Caco-2 (cell line): ENCODE results near the gene LYST. TPM values are rescaled to one million over a fixed set of nuclear protein-coding genes. Genes with fewer than 3 reads are reported as not detected.
A peak's percentile ranks its signal among the peaks of the same experiment; 100 is the strongest.

Experiments
- BruUV-seq: library from RNA; stranded (reverse); fragments of 400-500 nt; replicated peaks from 2 replicates; lab custom pipeline; 2021; lab: Mats Ljungman, UMichigan
- CTCF ChIA-PET: fragments of 300-600 bp; sonication (Branson Sonifier 250); formaldehyde crosslinking; loops from one replicate; lab custom pipeline; 2022; ENCODE audit warnings: antibody characterized with exemption; lab: Charles Lee
- POLR2A ChIA-PET: fragments of 300-600 bp; sonication (Branson Sonifier 250); formaldehyde crosslinking; loops from one replicate; lab custom pipeline; 2022; ENCODE audit warnings: antibody characterized with exemption; lab: Charles Lee
- DNase-seq, 2 experiments: peaks; one replicate each; pipeline versions ENCODE4 v3.0.0 to v3.0.0-alpha.2; 2020 to 2022
- H3K27me3 ChIP-seq: replicated peaks from 2 replicates; pipeline ENCODE4 v1.6.0; 2011; ENCODE audit warnings: low read length; ENCODE audit not compliant: control insufficient read depth, insufficient read depth
- H3K36me3 ChIP-seq: 2 replicates; pipeline ENCODE4 v1.5.1; 2011; ENCODE audit warnings: low read length; ENCODE audit not compliant: control insufficient read depth, insufficient read depth
- H3K4me1 ChIP-seq: fragments of 250-450 bp; sonication (Bioruptor Pico); 2 replicates; pipeline ENCODE4 v1.5.1; 2020; ENCODE audit warnings: mild to moderate bottlenecking
- H3K4me3 ChIP-seq: 2 replicates; pipeline ENCODE4 v1.5.1; 2011; ENCODE audit warnings: low read depth, mild to moderate bottlenecking, control low read depth, low read length
- H3K9me3 ChIP-seq: fragments of 250-450 bp; sonication (Bioruptor Pico); 2 replicates; pipeline ENCODE4 v1.5.1; 2020; ENCODE audit warnings: mild to moderate bottlenecking, moderate library complexity
- H3K27ac Mint-ChIP-seq: one replicate; pipeline ENCODE4 v1.8.0; 2022; ENCODE audit warnings: mixed read lengths; ENCODE audit not compliant: unreplicated experiment
- H3K27me3 Mint-ChIP-seq: one replicate; pipeline ENCODE4 v1.8.0; 2022; ENCODE audit warnings: mixed read lengths; ENCODE audit not compliant: insufficient read depth, unreplicated experiment
- H3K36me3 Mint-ChIP-seq: one replicate; pipeline ENCODE4 v1.8.0; 2022; ENCODE audit warnings: mild to moderate bottlenecking, mixed read lengths; ENCODE audit not compliant: insufficient read depth, unreplicated experiment
- H3K4me1 Mint-ChIP-seq: one replicate; pipeline ENCODE4 v1.8.0; 2022; ENCODE audit warnings: low read depth, mixed read lengths; ENCODE audit not compliant: unreplicated experiment
- H3K4me3 Mint-ChIP-seq: one replicate; pipeline ENCODE4 v1.8.0; 2022; ENCODE audit warnings: mild to moderate bottlenecking, moderate library complexity, mixed read lengths; ENCODE audit not compliant: unreplicated experiment
- H3K9me3 Mint-ChIP-seq: one replicate; pipeline ENCODE4 v1.8.0; 2022; ENCODE audit warnings: mixed read lengths; ENCODE audit not compliant: unreplicated experiment
- CTCF ChIP-seq, 2 experiments: fragments of 200-600 bp in 1 of 2; IDR thresholded peaks; 1 replicate in 1 of 2; 2 replicates in 1 of 2; pipeline versions ENCODE4 v1.5.1 to v1.8.0; 2011 to 2022; ENCODE audit warnings: antibody characterized with exemption in 1 of 2, control low read depth in 1 of 2, inconsistent platforms in 1 of 2, low read depth in 1 of 2, low read length in 1 of 2, mild to moderate bottlenecking in 1 of 2, moderate library complexity in 1 of 2; ENCODE audit not compliant: insufficient read depth in 1 of 2, severe bottlenecking in 1 of 2, unreplicated experiment in 1 of 2
- intact Hi-C: fragments of 100-400 bp; cut with micrococcal nuclease; formaldehyde crosslinking; loops from one replicate; pipeline ENCODE4 v1.10.0; 2022; ENCODE audit not compliant: unreplicated experiment
- total RNA-seq: library from RNA; stranded (reverse); gene quantifications from 2 replicates; pipeline ENCODE4 v1.2.3, GENCODE V29; 2022

The LYST gene
- total RNA-seq, 1 experiment from 2014 or later, result 5.6 TPM

- Mint-ChIP-seq H3K27me3 (no peaks in the 10 kb centered on the region), H3K36me3 (no peaks in the 10 kb centered on the region), H3K4me3 (no peak overlapping the region), H3K9me3 (no peaks in the 10 kb centered on the region), H3K4me1 (no peaks in the 10 kb centered on the region), H3K27ac (no peak overlapping the region)
- no peaks in the 10 kb centered on the region for H3K27me3 ChIP-seq
- no peaks in the 10 kb centered on the region for H3K4me1 ChIP-seq
- H3K9me3 ChIP-seq, result no peaks in the 10 kb centered on the region
- H3K36me3 ChIP-seq, result no peaks in the 10 kb centered on the region
- ChIA-PET POLR2A (no interaction called here), CTCF (interaction anchor here (0.9 to 1.9 kb wide), 2 partner anchors 59 to 174 kb away, joined by 4 to 9 read pairs; no protein-coding TSS in a partner anchor)
- intact Hi-C loops, result loop anchor here (5.0 to 10.0 kb wide), 2 partner anchors 130 to 187 kb away; no protein-coding TSS in a partner anchor
- no TSS peak for BruUV-seq
- no peak for TF ChIP-seq CTCF (IDR thresholded peaks at IDR 0.05; ENCODE audit: insufficient read depth in 1 of 2, low read depth in 1 of 2, low read length in 1 of 2, severe bottlenecking in 1 of 2, unreplicated experiment in 1 of 2)
- H3K4me3 ChIP-seq, result no peak overlapping the region
- DNase-seq, result no peak
Measured at GRCh38 chr1:235784950-235785349, 81.8 kb downstream of the LYST start.

- Mint-ChIP-seq H3K27me3 (no peaks in the 10 kb centered on the region), H3K4me1 (no peaks in the 10 kb centered on the region), H3K27ac (no peak overlapping the region), H3K36me3 (no peaks in the 10 kb centered on the region), H3K9me3 (no peaks in the 10 kb centered on the region), H3K4me3 (no peak overlapping the region)
- Histone ChIP-seq H3K4me3 (no peak overlapping the region), H3K9me3 (no peaks in the 10 kb centered on the region), H3K27me3 (no peaks in the 10 kb centered on the region), H3K36me3 (no peaks in the 10 kb centered on the region), H3K4me1 (no peaks in the 10 kb centered on the region)
- peak; percentile 41 to 62 for TF ChIP-seq CTCF (IDR thresholded peaks at IDR 0.05; ENCODE audit: insufficient read depth in 1 of 2, low read depth in 1 of 2, low read length in 1 of 2, severe bottlenecking in 1 of 2, unreplicated experiment in 1 of 2)
- CTCF ChIA-PET, result interaction anchor here (0.7 to 1.9 kb wide), 2 partner anchors 60 to 185 kb away, joined by 3 to 9 read pairs; no protein-coding TSS in a partner anchor
- peak in 1 of 2 experiments; percentile 26 for DNase-seq
- intact Hi-C loops, result loop anchor here (1.0 to 10.0 kb wide), 5 partner anchors 128 to 278 kb away; partner anchors contain the start of gene B3GALNT2
- no TSS peak for BruUV-seq
- POLR2A ChIA-PET, result no interaction called here
Measured at GRCh38 chr1:235783148-235783776, 83.4 kb downstream of the LYST start.

GRCh38 chr1:235782601-235783000, 84.1 kb downstream of the LYST start:
- DNase-seq, result no peak
- no TSS peak for BruUV-seq
- H3K27ac Mint-ChIP-seq, result no peak overlapping the region
- no peaks in the 10 kb centered on the region for H3K9me3 Mint-ChIP-seq
- H3K27me3 ChIP-seq, result no peaks in the 10 kb centered on the region
- no peaks in the 10 kb centered on the region for H3K36me3 Mint-ChIP-seq
- H3K27me3 Mint-ChIP-seq, result no peaks in the 10 kb centered on the region
- no peaks in the 10 kb centered on the region for H3K9me3 ChIP-seq
- TF ChIP-seq CTCF (IDR thresholded peaks at IDR 0.05; ENCODE audit: insufficient read depth in 1 of 2, low read depth in 1 of 2, low read length in 1 of 2, severe bottlenecking in 1 of 2, unreplicated experiment in 1 of 2), result no peak
- no peaks in the 10 kb centered on the region for H3K4me1 Mint-ChIP-seq
- ChIA-PET CTCF (interaction anchor here (0.6 to 1.2 kb wide), 3 partner anchors 18 to 190 kb away, joined by 3 to 4 read pairs (median 3); no protein-coding TSS in a partner anchor), POLR2A (no interaction called here)
- no peak overlapping the region for H3K4me3 ChIP-seq
- H3K36me3 ChIP-seq, result no peaks in the 10 kb centered on the region
- H3K4me1 ChIP-seq, result no peaks in the 10 kb centered on the region
- H3K4me3 Mint-ChIP-seq, result no peak overlapping the region
- intact Hi-C loops, result loop anchor here (2.0 to 10.0 kb wide), 3 partner anchors 128 to 278 kb away; partner anchors contain the start of gene B3GALNT2
